ENCODE measurements around the gene LMTK3.

The LMTK3 gene

GRCh38 chr19:48471836-48472235, 39.8 kb downstream of the LMTK3 start:
- Histone ChIP-seq H3K4me3 (ENCODE audit: low read depth in 1 of 2, low read length in 2 of 2) (no peak overlapping the region), H3K9me3 (ENCODE audit: low read length) (no peaks in the 10 kb centered on the region), H3K27me3 (ENCODE audit: control insufficient read depth in 1 of 2, insufficient read depth in 2 of 2, low read length in 2 of 2) (no peaks in the 10 kb centered on the region), H3K36me3 (ENCODE audit: insufficient read depth, low read length) (peaks cover 66% of the 10 kb centered on the region), H3K4me1 (ENCODE audit: insufficient read depth, low read length) (peaks cover 21% of the 10 kb centered on the region), H3K27ac (ENCODE audit: low read depth, low read length) (no peak overlapping the region), H3K9ac (ENCODE audit: low read length) (no peak overlapping the region)

GRCh38 chr19:48470856-48471255, 40.8 kb downstream of the LMTK3 start:
- no peaks in the 10 kb centered on the region for H3K27me3 ChIP-seq (ENCODE audit: control insufficient read depth in 1 of 2, insufficient read depth in 2 of 2, low read length in 2 of 2)
- no peak overlapping the region for H3K27ac ChIP-seq (ENCODE audit: low read depth, low read length)
- no peaks in the 10 kb centered on the region for H3K9me3 ChIP-seq (ENCODE audit: low read length)
- peak overlapping the region in 1 of 2 donors; percentile 82 for H3K4me3 ChIP-seq (ENCODE audit: low read depth in 1 of 2, low read length in 2 of 2)
- peaks cover 57% of the 10 kb centered on the region for H3K36me3 ChIP-seq (ENCODE audit: insufficient read depth, low read length)
- peaks cover 21% of the 10 kb centered on the region for H3K4me1 ChIP-seq (ENCODE audit: insufficient read depth, low read length)
- no peak overlapping the region for H3K9ac ChIP-seq (ENCODE audit: low read length)

GRCh38 chr19:48469934-48470680, 41.5 kb downstream of the LMTK3 start:
- peaks cover 50% of the 10 kb centered on the region for H3K36me3 ChIP-seq (ENCODE audit: insufficient read depth, low read length)
- peak overlapping the region; percentile 70 for H3K27ac ChIP-seq (ENCODE audit: low read depth, low read length)
- H3K4me1 ChIP-seq (ENCODE audit: insufficient read depth, low read length), result peaks cover 21% of the 10 kb centered on the region
- no peaks in the 10 kb centered on the region for H3K9me3 ChIP-seq (ENCODE audit: low read length)
- H3K27me3 ChIP-seq (ENCODE audit: control insufficient read depth in 1 of 2, insufficient read depth in 2 of 2, low read length in 2 of 2), result no peaks in the 10 kb centered on the region
- H3K9ac ChIP-seq (ENCODE audit: low read length), result peak overlapping the region; percentile 65
- H3K4me3 ChIP-seq (ENCODE audit: low read depth in 1 of 2, low read length in 2 of 2), result peak overlapping the region; percentile 82

GRCh38 chr19:48469289-48469881, 42.2 kb downstream of the LMTK3 start, which contains the start of gene CYTH2:
Gene CYTH2 (plus strand): TSS chr19:48469369. CDS start chr19:48469508, 139 bp downstream.
- H3K27me3 ChIP-seq (ENCODE audit: control insufficient read depth in 1 of 2, insufficient read depth in 2 of 2, low read length in 2 of 2), result no peaks in the 10 kb centered on the region
- H3K9ac ChIP-seq (ENCODE audit: low read length), result peak within 1 kb of the TSS; percentile 65
- H3K4me1 ChIP-seq (ENCODE audit: insufficient read depth, low read length), result peaks cover 21% of the 10 kb centered on the region
- peak within 1 kb of the TSS; percentile 70 for H3K27ac ChIP-seq (ENCODE audit: low read depth, low read length)
- peak within 1 kb of the TSS; percentile 82 for H3K4me3 ChIP-seq (ENCODE audit: low read depth in 1 of 2, low read length in 2 of 2)
- no peaks in the 10 kb centered on the region for H3K9me3 ChIP-seq (ENCODE audit: low read length)
- H3K36me3 ChIP-seq (ENCODE audit: insufficient read depth, low read length), result peaks cover 43% of the 10 kb centered on the region

GRCh38 chr19:48468772-48469288, 42.8 kb downstream of the LMTK3 start:
- no peaks in the 10 kb centered on the region for H3K9me3 ChIP-seq (ENCODE audit: low read length)
- peak overlapping the region; percentile 2 to 82 for H3K4me3 ChIP-seq (ENCODE audit: low read depth in 1 of 2, low read length in 2 of 2)
- H3K9ac ChIP-seq (ENCODE audit: low read length), result no peak overlapping the region
- peaks cover 37% of the 10 kb centered on the region for H3K36me3 ChIP-seq (ENCODE audit: insufficient read depth, low read length)
- no peaks in the 10 kb centered on the region for H3K27me3 ChIP-seq (ENCODE audit: control insufficient read depth in 1 of 2, insufficient read depth in 2 of 2, low read length in 2 of 2)
- H3K4me1 ChIP-seq (ENCODE audit: insufficient read depth, low read length), result peaks cover 21% of the 10 kb centered on the region
- peak overlapping the region; percentile 38 for H3K27ac ChIP-seq (ENCODE audit: low read depth, low read length)

- Histone ChIP-seq H3K9me3 (ENCODE audit: low read length) (no peaks in the 10 kb centered on the region), H3K36me3 (ENCODE audit: insufficient read depth, low read length) (peaks cover 17% of the 10 kb centered on the region), H3K4me1 (ENCODE audit: insufficient read depth, low read length) (peaks cover 19% of the 10 kb centered on the region), H3K4me3 (ENCODE audit: low read depth in 1 of 2, low read length in 2 of 2) (no peak overlapping the region), H3K27ac (ENCODE audit: low read depth, low read length) (no peak overlapping the region), H3K9ac (ENCODE audit: low read length) (no peak overlapping the region), H3K27me3 (ENCODE audit: control insufficient read depth in 1 of 2, insufficient read depth in 2 of 2, low read length in 2 of 2) (no peaks in the 10 kb centered on the region)
Measured at GRCh38 chr19:48466561-48467325, 44.9 kb downstream of the LMTK3 start.

GRCh38 chr19:48465215-48465614, 46.4 kb downstream of the LMTK3 start:
- no peaks in the 10 kb centered on the region for H3K9me3 ChIP-seq (ENCODE audit: low read length)

GRCh38 chr19:48461982-48462655, 49.5 kb downstream of the LMTK3 start:
- Histone ChIP-seq H3K4me1 (ENCODE audit: insufficient read depth, low read length) (no peaks in the 10 kb centered on the region), H3K9me3 (ENCODE audit: low read length) (no peaks in the 10 kb centered on the region), H3K27me3 (ENCODE audit: control insufficient read depth in 1 of 2, insufficient read depth in 2 of 2, low read length in 2 of 2) (no peaks in the 10 kb centered on the region), H3K36me3 (ENCODE audit: insufficient read depth, low read length) (no peaks in the 10 kb centered on the region), H3K9ac (ENCODE audit: low read length) (no peak overlapping the region), H3K27ac (ENCODE audit: low read depth, low read length) (no peak overlapping the region), H3K4me3 (ENCODE audit: low read depth in 1 of 2, low read length in 2 of 2) (no peak overlapping the region)

More at GRCh38 chr19:48465215-48465614, 46.4 kb downstream of the LMTK3 start:
- no peak overlapping the region for H3K27ac ChIP-seq (ENCODE audit: low read depth, low read length)
- no peak overlapping the region for H3K4me3 ChIP-seq (ENCODE audit: low read depth in 1 of 2, low read length in 2 of 2)
- no peaks in the 10 kb centered on the region for H3K27me3 ChIP-seq (ENCODE audit: control insufficient read depth in 1 of 2, insufficient read depth in 2 of 2, low read length in 2 of 2)
- H3K36me3 ChIP-seq (ENCODE audit: insufficient read depth, low read length), result peaks cover 1% of the 10 kb centered on the region
- H3K4me1 ChIP-seq (ENCODE audit: insufficient read depth, low read length), result peaks cover 9% of the 10 kb centered on the region
- H3K9ac ChIP-seq (ENCODE audit: low read length), result no peak overlapping the region

- Histone ChIP-seq H3K9ac (ENCODE audit: low read length) (no peak overlapping the region), H3K27me3 (ENCODE audit: control insufficient read depth in 1 of 2, insufficient read depth in 2 of 2, low read length in 2 of 2) (no peaks in the 10 kb centered on the region), H3K4me1 (ENCODE audit: insufficient read depth, low read length) (no peaks in the 10 kb centered on the region), H3K9me3 (ENCODE audit: low read length) (no peaks in the 10 kb centered on the region), H3K27ac (ENCODE audit: low read depth, low read length) (no peak overlapping the region), H3K36me3 (ENCODE audit: insufficient read depth, low read length) (no peaks in the 10 kb centered on the region), H3K4me3 (ENCODE audit: low read depth in 1 of 2, low read length in 2 of 2) (no peak overlapping the region)
Measured at GRCh38 chr19:48461651-48461981, 50.0 kb downstream of the LMTK3 start.

- Histone ChIP-seq H3K4me1 (ENCODE audit: insufficient read depth, low read length) (no peaks in the 10 kb centered on the region), H3K36me3 (ENCODE audit: insufficient read depth, low read length) (peaks cover 7% of the 10 kb centered on the region), H3K4me3 (ENCODE audit: low read depth in 1 of 2, low read length in 2 of 2) (no peak overlapping the region), H3K27ac (ENCODE audit: low read depth, low read length) (no peak overlapping the region), H3K9me3 (ENCODE audit: low read length) (no peaks in the 10 kb centered on the region), H3K27me3 (ENCODE audit: control insufficient read depth in 1 of 2, insufficient read depth in 2 of 2, low read length in 2 of 2) (no peaks in the 10 kb centered on the region), H3K9ac (ENCODE audit: low read length) (no peak overlapping the region)
Measured at GRCh38 chr19:48458016-48458415, 53.6 kb downstream of the LMTK3 start.

- Histone ChIP-seq H3K27ac (ENCODE audit: low read depth, low read length) (no peak overlapping the region), H3K4me3 (ENCODE audit: low read depth in 1 of 2, low read length in 2 of 2) (no peak overlapping the region), H3K36me3 (ENCODE audit: insufficient read depth, low read length) (peaks cover 9% of the 10 kb centered on the region), H3K9me3 (ENCODE audit: low read length) (no peaks in the 10 kb centered on the region), H3K4me1 (ENCODE audit: insufficient read depth, low read length) (no peaks in the 10 kb centered on the region), H3K27me3 (ENCODE audit: control insufficient read depth in 1 of 2, insufficient read depth in 2 of 2, low read length in 2 of 2) (no peaks in the 10 kb centered on the region), H3K9ac (ENCODE audit: low read length) (no peak overlapping the region)
Measured at GRCh38 chr19:48456864-48457263, 54.8 kb downstream of the LMTK3 start.

Measured in muscle layer of colon (tissue), 2 donors.